ENCODE measurements around the gene NOS1AP.

The NOS1AP gene

GRCh38 chr1:162229549-162229948, 160.1 kb downstream of the NOS1AP start:
- no peak for TF ChIP-seq REST (IDR thresholded peaks at IDR 0.05; ENCODE audit: insufficient read depth in 1 of 2, low read depth in 2 of 2, low read length in 2 of 2)
- TF ChIP-seq POLR2AphosphoS5 (IDR thresholded peaks at IDR 0.05; ENCODE audit: low read depth, low read length): no peak
- TF ChIP-seq FOXP2 (optimal IDR thresholded peaks at IDR 0.05; ENCODE audit: borderline replicate concordance, extremely low read depth, extremely low read length, insufficient read depth): no peak
- TF ChIP-seq TAF1 (IDR thresholded peaks at IDR 0.05; ENCODE audit: borderline replicate concordance, insufficient read depth, low read length): no peak
- no peak for TF ChIP-seq SIN3A (IDR thresholded peaks at IDR 0.05; ENCODE audit: borderline replicate concordance, insufficient read depth, low read length)

DNA sequence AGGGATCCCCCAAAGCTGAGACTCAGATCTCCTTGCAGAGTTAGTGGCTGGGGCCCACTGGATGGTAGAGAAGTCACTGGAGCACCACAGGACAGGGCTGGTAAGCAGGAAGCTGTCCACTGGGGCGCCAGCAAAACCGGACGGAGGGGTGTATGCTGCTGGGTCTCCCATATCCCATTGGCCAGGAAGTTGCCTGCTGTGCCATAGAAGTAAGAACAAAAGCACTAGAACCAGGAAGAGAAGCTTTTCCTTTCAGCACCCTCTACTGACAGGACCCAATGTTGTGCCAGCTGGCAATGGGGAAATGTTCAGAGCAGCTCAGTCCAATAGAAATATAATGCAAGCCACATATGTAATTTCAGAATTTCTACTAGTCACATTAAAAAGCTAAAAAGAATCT, 160.6 kb downstream of the NOS1AP start:
- no peak for TF ChIP-seq FOXP2 (optimal IDR thresholded peaks at IDR 0.05; ENCODE audit: borderline replicate concordance, extremely low read depth, extremely low read length, insufficient read depth)
- no peak for TF ChIP-seq POLR2AphosphoS5 (IDR thresholded peaks at IDR 0.05; ENCODE audit: low read depth, low read length)
- TF ChIP-seq SIN3A (IDR thresholded peaks at IDR 0.05; ENCODE audit: borderline replicate concordance, insufficient read depth, low read length): no peak
- TF ChIP-seq REST (IDR thresholded peaks at IDR 0.05; ENCODE audit: insufficient read depth in 1 of 2, low read depth in 2 of 2, low read length in 2 of 2): no peak
- TF ChIP-seq TAF1 (IDR thresholded peaks at IDR 0.05; ENCODE audit: borderline replicate concordance, insufficient read depth, low read length): no peak

DNA sequence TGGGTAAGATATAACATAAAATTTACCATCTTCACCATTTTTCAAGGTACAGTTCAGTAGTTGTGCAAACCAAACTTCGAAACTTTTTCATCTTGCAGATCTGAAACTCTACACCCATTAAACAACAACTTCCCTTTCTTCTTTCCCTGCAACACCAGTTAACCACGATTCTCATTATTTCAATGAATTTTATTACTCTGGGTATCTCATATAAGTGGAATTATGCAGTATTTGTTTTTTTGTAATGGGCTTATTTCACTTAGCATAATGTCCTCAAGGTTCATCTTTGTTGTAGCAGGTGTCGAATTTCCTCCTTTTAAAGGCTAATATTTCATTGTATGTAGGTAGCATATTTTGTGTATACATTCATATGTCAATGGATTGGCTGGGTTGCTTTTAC, 161.0 kb downstream of the NOS1AP start:
- no peak for TF ChIP-seq FOXP2 (optimal IDR thresholded peaks at IDR 0.05; ENCODE audit: borderline replicate concordance, extremely low read depth, extremely low read length, insufficient read depth)
- TF ChIP-seq POLR2AphosphoS5 (IDR thresholded peaks at IDR 0.05; ENCODE audit: low read depth, low read length): no peak
- TF ChIP-seq TAF1 (IDR thresholded peaks at IDR 0.05; ENCODE audit: borderline replicate concordance, insufficient read depth, low read length): no peak
- no peak for TF ChIP-seq SIN3A (IDR thresholded peaks at IDR 0.05; ENCODE audit: borderline replicate concordance, insufficient read depth, low read length)
- TF ChIP-seq REST (IDR thresholded peaks at IDR 0.05; ENCODE audit: insufficient read depth in 1 of 2, low read depth in 2 of 2, low read length in 2 of 2): no peak

DNA sequence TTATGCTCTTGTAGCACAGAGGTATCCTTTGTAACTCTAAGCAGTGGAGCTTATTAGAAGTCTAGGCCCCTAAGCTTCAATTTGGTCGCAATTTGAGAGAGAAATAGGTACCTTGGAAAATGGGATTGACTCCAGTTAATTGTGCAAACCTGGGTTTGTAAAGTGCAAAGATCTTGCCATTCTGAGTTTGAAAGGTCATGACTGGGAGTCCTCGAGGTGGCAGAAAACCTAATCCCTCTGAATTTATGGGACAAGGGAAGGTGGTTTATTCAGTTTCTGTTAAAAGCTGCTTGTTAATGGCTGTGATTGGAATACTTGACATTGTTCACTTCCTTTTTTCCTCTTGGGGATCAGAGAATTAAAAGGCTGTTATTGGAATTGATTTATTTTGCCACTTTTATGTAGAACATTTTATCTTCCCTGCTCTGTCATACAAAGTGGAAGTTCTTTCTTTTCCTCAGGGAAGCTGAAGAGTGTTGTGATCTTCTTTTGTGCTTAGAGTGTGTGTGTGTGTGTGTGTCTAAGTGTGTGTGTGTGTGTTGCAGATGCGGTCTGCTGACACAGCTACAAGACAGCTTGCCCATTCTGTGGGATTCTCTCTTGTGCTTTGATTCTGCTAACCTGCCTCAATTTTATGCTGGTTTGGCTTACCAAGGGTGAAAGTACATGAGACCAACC, 162.7 kb downstream of the NOS1AP start:
- TF ChIP-seq POLR2AphosphoS5 (IDR thresholded peaks at IDR 0.05; ENCODE audit: low read depth, low read length): no peak
- no peak for TF ChIP-seq REST (IDR thresholded peaks at IDR 0.05; ENCODE audit: insufficient read depth in 1 of 2, low read depth in 2 of 2, low read length in 2 of 2)
- TF ChIP-seq FOXP2 (optimal IDR thresholded peaks at IDR 0.05; ENCODE audit: borderline replicate concordance, extremely low read depth, extremely low read length, insufficient read depth): no peak
- TF ChIP-seq TAF1 (IDR thresholded peaks at IDR 0.05; ENCODE audit: borderline replicate concordance, insufficient read depth, low read length): no peak
- no peak for TF ChIP-seq SIN3A (IDR thresholded peaks at IDR 0.05; ENCODE audit: borderline replicate concordance, insufficient read depth, low read length)

Data from PFSK-1 (cell line).